ENCODE results near the gene AGRP. TPM values are rescaled to one million over a fixed set of nuclear protein-coding genes. Genes with fewer than 3 reads are reported as not detected.

AGRP gene
- total and polyA plus RNA-seq, 2 experiments from 2014 or later: not detected

GRCh38 chr16:67456391-67457081, 26.8 kb downstream of the AGRP start:
- peak; percentile 56 for TF ChIP-seq CTCF (IDR thresholded peaks at IDR 0.05; ENCODE audit: low read depth, low read length)
- DNase-seq (ENCODE audit: low read depth in 1 of 2, low spot score in 1 of 2): peak in 1 of 2 donors; percentile 72
- Histone ChIP-seq H3K36me3 (no peaks in the 10 kb centered on the region), H3K27me3 (no peaks in the 10 kb centered on the region), H3K4me1 (ENCODE audit: low read depth) (peaks cover 20% of the 10 kb centered on the region), H3K4me3 (no peak overlapping the region), H3K9me3 (ENCODE audit: low read depth) (no peaks in the 10 kb centered on the region), H3K27ac (no peak overlapping the region)

- Histone ChIP-seq H3K4me1 (ENCODE audit: low read depth) (peaks cover 27% of the 10 kb centered on the region), H3K9me3 (ENCODE audit: low read depth) (no peaks in the 10 kb centered on the region)
These were observed 28.5 kb downstream of the AGRP start for GRCh38 chr16:67454852-67455251.

GRCh38 chr16:67454104-67454503, 29.2 kb downstream of the AGRP start:
- no peak overlapping the region for H3K27ac ChIP-seq
- TF ChIP-seq CTCF (IDR thresholded peaks at IDR 0.05; ENCODE audit: low read depth, low read length): no peak
- no peaks in the 10 kb centered on the region for H3K9me3 ChIP-seq (ENCODE audit: low read depth)
- peaks cover 27% of the 10 kb centered on the region for H3K4me1 ChIP-seq (ENCODE audit: low read depth)
- no peaks in the 10 kb centered on the region for H3K27me3 ChIP-seq
- H3K4me3 ChIP-seq: no peak overlapping the region
- DNase-seq (ENCODE audit: low read depth in 1 of 2, low spot score in 1 of 2): no peak
- no peaks in the 10 kb centered on the region for H3K36me3 ChIP-seq

More at GRCh38 chr16:67454852-67455251, 28.5 kb downstream of the AGRP start:
- H3K27me3 ChIP-seq: no peaks in the 10 kb centered on the region
- H3K36me3 ChIP-seq: no peaks in the 10 kb centered on the region
- no peak for TF ChIP-seq CTCF (IDR thresholded peaks at IDR 0.05; ENCODE audit: low read depth, low read length)
- no peak for DNase-seq (ENCODE audit: low read depth in 1 of 2, low spot score in 1 of 2)
- no peak overlapping the region for H3K27ac ChIP-seq
- no peak overlapping the region for H3K4me3 ChIP-seq

- H3K27ac ChIP-seq: no peak overlapping the region
- peaks cover 23% of the 10 kb centered on the region for H3K4me1 ChIP-seq (ENCODE audit: low read depth)
- no peak for TF ChIP-seq CTCF (IDR thresholded peaks at IDR 0.05; ENCODE audit: low read depth, low read length)
- no peak for DNase-seq (ENCODE audit: low read depth in 1 of 2, low spot score in 1 of 2)
- H3K36me3 ChIP-seq: no peaks in the 10 kb centered on the region
- H3K9me3 ChIP-seq (ENCODE audit: low read depth): no peaks in the 10 kb centered on the region
- H3K4me3 ChIP-seq: no peak overlapping the region
- no peaks in the 10 kb centered on the region for H3K27me3 ChIP-seq
These were observed 31.5 kb downstream of the AGRP start for GRCh38 chr16:67451704-67452435.

GRCh38 chr16:67451061-67451703, 32.2 kb downstream of the AGRP start:
- no peaks in the 10 kb centered on the region for H3K36me3 ChIP-seq
- H3K4me1 ChIP-seq (ENCODE audit: low read depth): peaks cover 21% of the 10 kb centered on the region
- TF ChIP-seq CTCF (IDR thresholded peaks at IDR 0.05; ENCODE audit: low read depth, low read length): no peak
- H3K9me3 ChIP-seq (ENCODE audit: low read depth): no peaks in the 10 kb centered on the region
- DNase-seq (ENCODE audit: low read depth in 1 of 2, low spot score in 1 of 2): no peak
- no peaks in the 10 kb centered on the region for H3K27me3 ChIP-seq
- H3K4me3 ChIP-seq: no peak overlapping the region
- no peak overlapping the region for H3K27ac ChIP-seq
